Measurements from ENCODE around the gene DTNBP1. TPM values are rescaled to one million over a fixed set of nuclear protein-coding genes. Genes with fewer than 3 reads are reported as not detected.

The DTNBP1 gene
- total and polyA plus RNA-seq, 2 of the 8 experiments (the other 6 are each of a cell fraction or from before 2014, with no cell fraction given): 13.5 to 22.1 TPM

DNA sequence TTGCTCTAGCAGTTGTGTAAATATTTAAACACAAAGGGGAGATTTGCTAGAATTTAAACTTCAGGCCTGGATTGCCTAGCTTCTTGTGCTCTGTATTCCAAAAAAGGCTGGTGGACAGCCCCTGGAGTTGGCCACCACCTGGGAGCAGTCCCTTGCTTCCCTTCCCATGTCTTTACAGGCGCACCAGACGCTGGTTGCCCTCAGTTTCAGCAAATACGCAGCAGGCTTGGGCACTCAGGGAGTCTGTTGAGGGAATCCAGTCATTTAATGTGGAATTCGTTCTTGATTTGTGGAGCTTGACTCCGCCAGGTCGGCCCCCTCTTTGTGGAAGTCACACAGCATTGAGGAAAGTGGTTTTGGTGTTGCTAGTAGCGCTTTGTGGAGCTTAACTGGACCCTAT, 156.8 kb downstream of the DTNBP1 start:
- H3K9me3 ChIP-seq (ENCODE audit: insufficient read depth in 2 of 2, low read depth in 1 of 2, low read length in 1 of 2): no peaks in the 10 kb centered on the region
- H3K27ac ChIP-seq (ENCODE audit: low read depth, low read length): no peak overlapping the region
- H4K8ac ChIP-seq (ENCODE audit: extremely low read depth, insufficient read depth, low read length): no peak overlapping the region
- no peak overlapping the region for H3K18ac ChIP-seq (ENCODE audit: extremely low read depth, low read length)
- H2AFZ ChIP-seq (ENCODE audit: low read length): no peak overlapping the region
- no peak overlapping the region for H3K4me3 ChIP-seq (ENCODE audit: extremely low read depth in 1 of 4, insufficient read depth in 2 of 4, low read depth in 3 of 4, low read length in 4 of 4)
- ChIA-PET POLR2A (ENCODE audit: partially characterized antibody) (interaction anchor here (0.8 kb wide), 1 partner anchor 16 kb away, joined by 3 read pairs; no protein-coding TSS in a partner anchor), CTCF (ENCODE audit: partially characterized antibody) (interaction anchor here (0.6 kb wide), 2 partner anchors 333 to 786 kb away, joined by 3 read pairs; no protein-coding TSS in a partner anchor)
- H3K56ac ChIP-seq (replicated peaks; ENCODE audit: insufficient read length, low read depth, low read length): no peak overlapping the region
- H3K79me2 ChIP-seq (ENCODE audit: control insufficient read depth in 1 of 2, insufficient read depth in 2 of 2, low read length in 2 of 2): peaks cover 0 to 98% of the 10 kb centered on the region in 2 experiments; a peak in 2 of 4 replicates
- H3K23me2 ChIP-seq (ENCODE audit: low read depth, low read length): no peaks in the 10 kb centered on the region; the same call in 1 of the 2 replicates
- H2BK15ac ChIP-seq (ENCODE audit: low read length): no peak overlapping the region
- H4K5ac ChIP-seq (ENCODE audit: insufficient read length, low read depth, low read length): no peak overlapping the region
- peaks cover 40 to 99% (median 78%) of the 10 kb centered on the region in 4 experiments for H3K36me3 ChIP-seq (ENCODE audit: control insufficient read depth in 2 of 4, insufficient read depth in 4 of 4, low read length in 3 of 4)
- no peak overlapping the region for H3K4me2 ChIP-seq (ENCODE audit: insufficient read depth in 1 of 2, low read depth in 2 of 2, low read length in 2 of 2)
- no peak overlapping the region for H3K23ac ChIP-seq (ENCODE audit: insufficient read length)
- H3K9ac ChIP-seq (replicated peaks in 1 of 4; ENCODE audit: extremely low read depth in 1 of 4, low read depth in 3 of 4, low read length in 3 of 4): no peak overlapping the region
- no peak overlapping the region for H2BK12ac ChIP-seq (ENCODE audit: low read depth, low read length)
- peaks cover 47 to 56% of the 10 kb centered on the region in 2 experiments for H4K20me1 ChIP-seq (replicated peaks in 1 of 2; ENCODE audit: control insufficient read depth in 1 of 2, insufficient read depth in 2 of 2, low read length in 2 of 2)
- H3K4me1 ChIP-seq (replicated peaks in 1 of 4; ENCODE audit: control insufficient read depth in 3 of 4, insufficient read depth in 4 of 4, low read length in 3 of 4): peaks cover 0 to 13% (median 8%) of the 10 kb centered on the region in 4 experiments; a peak in 6 of 7 replicates
- FAIRE-seq (no peak), DNase-seq (ENCODE audit: low read depth in 1 of 2, low spot score in 2 of 2) (no peak)
- H3K4ac ChIP-seq (replicated peaks; ENCODE audit: insufficient read length, low read depth, low read length): no peak overlapping the region
- H2BK20ac ChIP-seq (ENCODE audit: low read length): no peak overlapping the region
- H2BK5ac ChIP-seq (ENCODE audit: low read depth, low read length): no peak overlapping the region
- 90% methylated on average over 6 of the region's 7 CpGs; no CpG with 5 or more reads in 1 of the 2 experiments for WGBS, 2 experiments (ENCODE audit: extremely low coverage in 1 of 2, insufficient coverage in 1 of 2, insufficient read length in 1 of 2, insufficient replicate concordance in 2 of 2, low coverage in 1 of 2, low lambda C conversion rate in 2 of 2, missing lambda C conversion rate in 1 of 2)
- H4K91ac ChIP-seq (replicated peaks; ENCODE audit: insufficient read length, low read length): no peak overlapping the region
- TF ChIP-seq KDM4A (IDR thresholded peaks at IDR 0.05; ENCODE audit: low read depth, low read length, severe bottlenecking): no peak
- TF ChIP-seq TAF1 (IDR thresholded peaks at IDR 0.05; ENCODE audit: low read depth, low read length): no peak
- TF ChIP-seq, protein P1, sequence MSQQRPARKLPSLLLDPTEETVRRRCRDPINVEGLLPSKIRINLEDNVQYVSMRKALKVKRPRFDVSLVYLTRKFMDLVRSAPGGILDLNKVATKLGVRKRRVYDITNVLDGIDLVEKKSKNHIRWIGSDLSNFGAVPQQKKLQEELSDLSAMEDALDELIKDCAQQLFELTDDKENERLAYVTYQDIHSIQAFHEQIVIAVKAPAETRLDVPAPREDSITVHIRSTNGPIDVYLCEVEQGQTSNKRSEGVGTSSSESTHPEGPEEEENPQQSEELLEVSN (IDR thresholded peaks at IDR 0.05): no peak
- TF ChIP-seq EGR1 (IDR thresholded peaks at IDR 0.05; ENCODE audit: borderline replicate concordance, low read depth, low read length): no peak
- TF ChIP-seq ZNF274 (IDR thresholded peaks at IDR 0.05; ENCODE audit: borderline replicate concordance, extremely low read depth, low read length): no peak
- no peak for TF ChIP-seq RXRA (IDR thresholded peaks at IDR 0.05; ENCODE audit: insufficient read depth, low read depth, low read length)
- TF ChIP-seq JUND (IDR thresholded peaks at IDR 0.05; ENCODE audit: low read length): no peak
- TF ChIP-seq RNF2 (IDR thresholded peaks at IDR 0.05; ENCODE audit: borderline replicate concordance, low read depth, low read length, missing control alignments, poor library complexity, severe bottlenecking): no peak
- TF ChIP-seq GTF2F1 (IDR thresholded peaks at IDR 0.05; ENCODE audit: borderline replicate concordance, low read depth, low read length): no peak
- no peak for TF ChIP-seq CHD2 (IDR thresholded peaks at IDR 0.05; ENCODE audit: low read length)
- H3K14ac ChIP-seq (ENCODE audit: insufficient read length): no peak overlapping the region
- no peak overlapping the region for H2AK5ac ChIP-seq (ENCODE audit: low read depth, low read length)
- no peaks in the 10 kb centered on the region for H3K27me3 ChIP-seq (replicated peaks in 1 of 4; ENCODE audit: control insufficient read depth in 3 of 4, extremely low read depth in 1 of 4, insufficient read depth in 3 of 4, low read length in 3 of 4)
- no peak overlapping the region for H2BK120ac ChIP-seq (replicated peaks; ENCODE audit: low read depth, low read length)
- peaks cover 24% of the 10 kb centered on the region for H3K79me1 ChIP-seq (ENCODE audit: low read depth, low read length)
